RWPE2 (cell line): ENCODE measurements around the gene MAP4K2.

Experiments
- ATAC-seq: fragments of 200-7000 bp; cut with Tn5 transposase; 3 replicates; pipeline ENCODE4 v1.9.1; 2021; ENCODE audit warnings: low read depth
- DNase-seq: peaks from one replicate; pipeline ENCODE4 v3.0.0-alpha.2; 2020; ENCODE audit warnings: low spot score
- H3K27ac ChIP-seq: fragments of 450-650 bp; 2 replicates; pipeline ENCODE4 v1.5.1; 2017; ENCODE audit warnings: mild to moderate bottlenecking; ENCODE audit not compliant: poor library complexity, severe bottlenecking
- H3K27me3 ChIP-seq: fragments of 250-450 bp; sonication (Bioruptor Pico); 2 replicates; pipeline ENCODE4 v1.5.1; 2021; ENCODE audit warnings: mild to moderate bottlenecking, moderate library complexity; ENCODE audit not compliant: insufficient read depth, poor library complexity, severe bottlenecking
- H3K36me3 ChIP-seq: fragments of 250-450 bp; sonication (Bioruptor Pico); 2 replicates; pipeline ENCODE4 v1.5.1; 2020; ENCODE audit warnings: low read depth, mild to moderate bottlenecking, moderate library complexity
- H3K4me1 ChIP-seq: fragments of 250-450 bp; sonication (Bioruptor Pico); 2 replicates; pipeline ENCODE4 v1.5.1; 2021; ENCODE audit warnings: mild to moderate bottlenecking, moderate library complexity; ENCODE audit not compliant: insufficient read depth, poor library complexity, severe bottlenecking
- H3K4me3 ChIP-seq: fragments of 250-450 bp; sonication (Bioruptor Pico); 2 replicates; pipeline ENCODE4 v1.5.1; 2021; ENCODE audit warnings: mild to moderate bottlenecking, moderate library complexity; ENCODE audit not compliant: severe bottlenecking
- H3K9me3 ChIP-seq: fragments of 250-450 bp; sonication (Bioruptor Pico); 2 replicates; pipeline ENCODE4 v1.5.1; 2021; ENCODE audit warnings: mild to moderate bottlenecking, moderate library complexity; ENCODE audit not compliant: severe bottlenecking
- CTCF ChIP-seq: fragments of 450-650 bp; IDR thresholded peaks from one replicate; pipeline ENCODE4 v1.5.1; 2017; ENCODE audit warnings: mild to moderate bottlenecking, moderate library complexity; ENCODE audit not compliant: poor library complexity, severe bottlenecking

The MAP4K2 gene

GRCh38 chr11:64776425-64776824 lies 26.6 kb downstream of the MAP4K2 start:
- no peak for DNase-seq
- Histone ChIP-seq H3K27me3 (no peaks in the 10 kb centered on the region), H3K4me1 (peaks cover 14% of the 10 kb centered on the region), H3K9me3 (no peaks in the 10 kb centered on the region), H3K36me3 (peaks cover 61% of the 10 kb centered on the region), H3K27ac (no peak overlapping the region), H3K4me3 (peak overlapping the region; percentile 77)
- no peak for ATAC-seq
- no peak for TF ChIP-seq CTCF

GRCh38 chr11:64774144-64774543 lies 28.9 kb downstream of the MAP4K2 start:
- H3K4me1 ChIP-seq = peaks cover 14% of the 10 kb centered on the region
- no peak for DNase-seq
- no peak overlapping the region for H3K4me3 ChIP-seq
- H3K9me3 ChIP-seq = no peaks in the 10 kb centered on the region
- no peaks in the 10 kb centered on the region for H3K27me3 ChIP-seq
- H3K36me3 ChIP-seq = peaks cover 84% of the 10 kb centered on the region
- no peak for TF ChIP-seq CTCF
- no peak for ATAC-seq
- no peak overlapping the region for H3K27ac ChIP-seq

GRCh38 chr11:64772303-64773018 lies 30.6 kb downstream of the MAP4K2 start:
- TF ChIP-seq CTCF = no peak
- no peaks in the 10 kb centered on the region for H3K27me3 ChIP-seq
- no peaks in the 10 kb centered on the region for H3K9me3 ChIP-seq
- H3K4me3 ChIP-seq = no peak overlapping the region
- ATAC-seq (no peak), DNase-seq (no peak)
- no peak overlapping the region for H3K27ac ChIP-seq
- peaks cover 14% of the 10 kb centered on the region for H3K4me1 ChIP-seq
- peaks cover 100% of the 10 kb centered on the region for H3K36me3 ChIP-seq

GRCh38 chr11:64771861-64772260 lies 31.2 kb downstream of the MAP4K2 start:
- H3K9me3 ChIP-seq = no peaks in the 10 kb centered on the region
- H3K27me3 ChIP-seq = no peaks in the 10 kb centered on the region
- peaks cover 100% of the 10 kb centered on the region for H3K36me3 ChIP-seq
- DNase-seq = no peak
- H3K4me3 ChIP-seq = no peak overlapping the region
- TF ChIP-seq CTCF = no peak
- peaks cover 13% of the 10 kb centered on the region for H3K4me1 ChIP-seq
- ATAC-seq = no peak
- H3K27ac ChIP-seq = no peak overlapping the region

- ATAC-seq = no peak
- DNase-seq = no peak
Measured at GRCh38 chr11:64770120-64770519, 32.9 kb downstream of the MAP4K2 start.

More at GRCh38 chr11:64770120-64770519, 32.9 kb downstream of the MAP4K2 start:
- no peak overlapping the region for H3K4me3 ChIP-seq
- H3K27me3 ChIP-seq = no peaks in the 10 kb centered on the region
- no peak for TF ChIP-seq CTCF
- H3K27ac ChIP-seq = no peak overlapping the region
- no peaks in the 10 kb centered on the region for H3K4me1 ChIP-seq
- peaks cover 95% of the 10 kb centered on the region for H3K36me3 ChIP-seq
- H3K9me3 ChIP-seq = no peaks in the 10 kb centered on the region
